GM12878 (cell line): Measurements from ENCODE around the gene SLC35E2B. TPM values are rescaled to one million over a fixed set of nuclear protein-coding genes. Genes with fewer than 3 reads are reported as not detected.

Source experiments
- BACH1 ChIP-seq: fragments of 450-650 bp; IDR thresholded peaks from 2 replicates; pipeline ENCODE4 v1.6.1; 2017; ENCODE audit warnings: mild to moderate bottlenecking, borderline replicate concordance
- CREM ChIP-seq: IDR thresholded peaks from 2 replicates; pipeline ENCODE4 v1.6.1; 2014; ENCODE audit warnings: antibody characterized with exemption, low read depth
- DPF2 ChIP-seq: fragments of 450-650 bp; IDR thresholded peaks from 2 replicates; pipeline ENCODE4 v1.6.1; 2017; ENCODE audit warnings: mild to moderate bottlenecking
- E2F4 ChIP-seq: IDR thresholded peaks from 2 replicates; pipeline ENCODE4 v1.6.1; 2012; ENCODE audit warnings: low read depth, low read length, improper control_type of control experiment
- FOXK2 ChIP-seq: fragments of 450-650 bp; IDR thresholded peaks from 2 replicates; pipeline ENCODE4 v1.6.1; 2017; ENCODE audit warnings: mild to moderate bottlenecking, moderate library complexity
- GABPA ChIP-seq: IDR thresholded peaks from 2 replicates; pipeline ENCODE4 v1.6.1; 2014; ENCODE audit warnings: antibody characterized with exemption, low read depth, mild to moderate bottlenecking, inconsistent platforms
- HSF1 ChIP-seq: fragments of 150-350 bp; IDR thresholded peaks from 2 replicates; pipeline ENCODE4 v1.6.1; 2014; ENCODE audit warnings: mild to moderate bottlenecking, low read depth, low read length
- IKZF1 ChIP-seq: fragments of 450-650 bp; conservative IDR thresholded peaks from 2 replicates; pipeline ENCODE4 v1.6.1; 2017; ENCODE audit warnings: antibody characterized with exemption, mild to moderate bottlenecking
- IRF4 ChIP-seq: IDR thresholded peaks from 2 replicates; pipeline ENCODE4 v1.6.1; 2011; ENCODE audit warnings: low read depth, low read length
- JUNB ChIP-seq: IDR thresholded peaks from 2 replicates; pipeline ENCODE4 v1.6.1; 2016; ENCODE audit warnings: antibody characterized with exemption, mild to moderate bottlenecking
- JUND ChIP-seq: IDR thresholded peaks from 2 replicates; pipeline ENCODE4 v1.6.1; 2012; ENCODE audit warnings: low read depth, mild to moderate bottlenecking, low read length, improper control_type of control experiment, moderate library complexity
- MAX ChIP-seq: IDR thresholded peaks from 2 replicates; pipeline ENCODE4 v1.6.1; 2012; ENCODE audit warnings: low read depth, low read length, improper control_type of control experiment
- MYB ChIP-seq: fragments of 150-350 bp; IDR thresholded peaks from 2 replicates; pipeline ENCODE4 v1.6.1; 2014; ENCODE audit warnings: mild to moderate bottlenecking, low read depth, low read length, borderline replicate concordance
- MYC ChIP-seq: IDR thresholded peaks from 2 replicates; pipeline ENCODE4 v1.6.1; 2011; ENCODE audit warnings: mild to moderate bottlenecking, low read length, moderate library complexity, inconsistent platforms; ENCODE audit not compliant: insufficient read depth, insufficient replicate concordance, insufficient read length, severe bottlenecking
- NBN ChIP-seq: fragments of 450-650 bp; IDR thresholded peaks from 2 replicates; pipeline ENCODE4 v1.6.1; 2016
- NFXL1 ChIP-seq: fragments of 450-650 bp; IDR thresholded peaks from 2 replicates; pipeline ENCODE4 v1.6.1; 2017; ENCODE audit warnings: antibody characterized with exemption, mild to moderate bottlenecking, borderline replicate concordance
- NR2C1 ChIP-seq: fragments of 450-650 bp; IDR thresholded peaks from 2 replicates; pipeline ENCODE4 v1.6.1; 2017; ENCODE audit warnings: antibody characterized with exemption, mild to moderate bottlenecking, moderate library complexity
- NR2F1 ChIP-seq: fragments of 450-650 bp; conservative IDR thresholded peaks from 2 replicates; pipeline ENCODE4 v1.6.1; 2017; ENCODE audit warnings: mild to moderate bottlenecking
- PAX8 ChIP-seq: fragments of 450-650 bp; IDR thresholded peaks from 2 replicates; pipeline ENCODE4 v1.6.1; 2017; ENCODE audit warnings: mild to moderate bottlenecking, moderate library complexity
- PML ChIP-seq: IDR thresholded peaks from 2 replicates; pipeline ENCODE4 v1.6.1; 2012; ENCODE audit warnings: low read length, inconsistent platforms
- POLR2A ChIP-seq: IDR thresholded peaks from 2 replicates; pipeline ENCODE4 v1.6.1; 2011; ENCODE audit warnings: low read depth, mild to moderate bottlenecking, low read length
- POLR2AphosphoS5 ChIP-seq: IDR thresholded peaks from 2 replicates; pipeline ENCODE4 v1.6.1; 2011; ENCODE audit warnings: mild to moderate bottlenecking, low read length, inconsistent platforms
- RCOR1 ChIP-seq: conservative IDR thresholded peaks from 2 replicates; pipeline ENCODE4 v1.6.1; 2012; ENCODE audit warnings: low read depth, low read length, improper control_type of control experiment
- RFX5 ChIP-seq: IDR thresholded peaks from 2 replicates; pipeline ENCODE4 v1.6.1; 2011; ENCODE audit warnings: low read depth, low read length, improper control_type of control experiment
- SMARCA5 ChIP-seq: fragments of 450-650 bp; IDR thresholded peaks from 2 replicates; pipeline ENCODE4 v1.6.1; 2017; ENCODE audit warnings: mild to moderate bottlenecking
- SP1 ChIP-seq: IDR thresholded peaks from one replicate; pipeline ENCODE4 v1.6.1; 2011; ENCODE audit warnings: low read depth, low read length
- STAT1 ChIP-seq: fragments of 450-650 bp; conservative IDR thresholded peaks from 2 replicates; pipeline ENCODE4 v1.6.1; 2014; ENCODE audit warnings: antibody characterized with exemption, mild to moderate bottlenecking
- STAT3 ChIP-seq: IDR thresholded peaks from 2 replicates; pipeline ENCODE4 v1.6.1; 2011; ENCODE audit warnings: low read depth, low read length, improper control_type of control experiment
- TCF3 ChIP-seq: IDR thresholded peaks from 2 replicates; pipeline ENCODE4 v1.6.1; 2012; ENCODE audit warnings: low read depth, mild to moderate bottlenecking, low read length, borderline replicate concordance; ENCODE audit not compliant: insufficient read depth
- TCF7 ChIP-seq: IDR thresholded peaks from 2 replicates; pipeline ENCODE4 v1.6.1; 2014; ENCODE audit warnings: antibody characterized with exemption, borderline replicate concordance
- YY1 ChIP-seq: IDR thresholded peaks from 2 replicates; pipeline ENCODE4 v1.6.1; 2011; ENCODE audit warnings: low read depth, mild to moderate bottlenecking, low read length
- ZNF207 ChIP-seq: fragments of 450-650 bp; IDR thresholded peaks from 2 replicates; pipeline ENCODE4 v1.6.1; 2014; ENCODE audit warnings: antibody characterized with exemption, mild to moderate bottlenecking, borderline replicate concordance
- ZNF384 ChIP-seq: IDR thresholded peaks from 2 replicates; pipeline ENCODE4 v1.6.1; 2012; ENCODE audit warnings: low read depth, mild to moderate bottlenecking, low read length, improper control_type of control experiment, borderline replicate concordance
- ZSCAN29 ChIP-seq: fragments of 450-650 bp; IDR thresholded peaks from 2 replicates; pipeline ENCODE4 v1.6.1; 2017; ENCODE audit warnings: mild to moderate bottlenecking, moderate library complexity
- polyA plus RNA-seq, 11 experiments: library from polyadenylated mRNA; depleted of rRNA in 4 of 11; unstranded in 6 of 11; stranded (reverse) in 5 of 11; fragments of >200 nt; fragmentation: Nextera tagmentation in 4 of 11; fragmentation: Illumina TruSeq in 1 of 11; extraction: Ambion mirVana in 4 of 11; extraction: Trizol in 1 of 11; gene quantifications; 1 replicate in 1 of 11; 2 replicates in 10 of 11; pipeline versions ENCODE4 v1.2.1 to v1.2.3, GENCODE V29; 2011 to 2016; ENCODE audit warnings: inconsistent platforms in 2 of 11, missing spikeins in 2 of 11, low read depth in 1 of 11
- total RNA-seq, 4 experiments: library from RNA; depleted of rRNA in 3 of 4; stranded (reverse); fragments of >200 nt in 3 of 4; fragmentation: Illumina TruSeq in 1 of 4; extraction: Trizol in 1 of 4; gene quantifications; 2 replicates each; pipeline versions ENCODE4 v1.2.1 to v1.2.3, GENCODE V29; 2013 to 2021

The SLC35E2B gene
- total and polyA plus RNA-seq, 10 of the 15 experiments (the other 5 are each of a cell fraction or from before 2014, with no cell fraction given) = 2.6 to 36.7 (median 18.6) TPM

DNA sequence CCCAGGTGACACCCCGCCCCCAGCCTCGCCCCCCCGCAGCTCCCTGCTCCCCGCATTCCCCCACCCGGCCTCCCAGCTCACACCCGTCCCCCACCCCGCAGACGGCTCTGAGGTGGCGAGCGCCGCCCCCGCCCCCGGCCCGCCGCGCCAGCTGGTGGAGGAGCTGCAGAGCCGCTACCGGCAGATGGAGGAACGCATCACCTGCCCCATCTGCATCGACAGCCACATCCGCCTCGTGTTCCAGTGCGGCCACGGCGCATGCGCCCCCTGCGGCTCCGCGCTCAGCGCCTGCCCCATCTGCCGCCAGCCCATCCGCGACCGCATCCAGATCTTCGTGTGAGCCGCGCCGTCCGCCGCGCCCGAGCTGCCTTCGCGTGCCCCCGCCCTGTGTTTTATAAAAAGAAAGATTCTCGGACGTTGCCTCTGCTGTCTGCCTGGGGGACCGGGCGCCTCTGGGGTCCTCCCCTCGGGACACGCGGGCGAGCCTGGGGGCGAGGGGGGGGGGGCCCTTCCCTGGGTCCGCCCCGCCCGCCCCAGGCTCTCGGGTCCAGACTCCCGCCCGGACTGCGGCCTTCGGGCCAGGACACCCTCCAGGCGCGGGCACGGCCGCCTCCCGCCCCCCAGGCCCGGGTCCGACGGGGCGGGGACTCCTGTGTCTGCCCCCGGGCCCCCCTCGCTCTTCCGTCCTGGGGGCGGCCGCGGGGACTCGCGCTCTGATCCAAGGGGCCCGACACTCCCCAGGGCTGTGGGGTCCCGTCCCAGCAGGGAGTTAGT is 62.2 kb downstream of the SLC35E2B start (continued):
- TF ChIP-seq PML = no peak
- no peak for TF ChIP-seq MYB
- TF ChIP-seq SP1 = peak; percentile 85
- 0 out of 2 replicates have a peak, but pooled peaks have one; percentile 9 for TF ChIP-seq JUND
- TF ChIP-seq TCF7 = no peak
- TF ChIP-seq NFXL1 = no peak
- TF ChIP-seq ZSCAN29 = no peak
- 0 out of 2 replicates have a peak, but pooled peaks have one; percentile 42 for TF ChIP-seq NR2F1
- no peak for TF ChIP-seq NR2C1
- peak; percentile 21; the same call in 1 of the 2 replicates for TF ChIP-seq BACH1
- no peak for TF ChIP-seq STAT3
- TF ChIP-seq E2F4 = no peak
- peak; percentile 69 for TF ChIP-seq IKZF1
- peak; percentile 77 for TF ChIP-seq POLR2A
- TF ChIP-seq RFX5 = peak; percentile 23; the same call in 1 of the 2 replicates
- TF ChIP-seq JUNB = no peak
- peak; percentile 97 for TF ChIP-seq MAX
- TF ChIP-seq RCOR1 = no peak
- TF ChIP-seq TCF3 = peak; percentile 94
- TF ChIP-seq PAX8 = no peak
- peak; percentile 28; the same call in 1 of the 2 replicates for TF ChIP-seq CREM
- TF ChIP-seq HSF1 = no peak
- peak; percentile 77; the same call in 1 of the 2 replicates for TF ChIP-seq YY1
- no peak for TF ChIP-seq SMARCA5
- 0 out of 2 replicates have a peak, but pooled peaks have one; percentile 62 for TF ChIP-seq STAT1
- TF ChIP-seq ZNF384 = no peak
- no peak for TF ChIP-seq MYC
- TF ChIP-seq GABPA = no peak
- TF ChIP-seq ZNF207 = peak; percentile 45; the same call in 1 of the 2 replicates
- TF ChIP-seq FOXK2 = no peak
- TF ChIP-seq POLR2AphosphoS5 = no peak
- peak; percentile 58 for TF ChIP-seq DPF2
- TF ChIP-seq IRF4 = no peak
- TF ChIP-seq NBN = no peak
